K562 (cell line): ENCODE results near the gene MRNIP. TPM values are rescaled to one million over a fixed set of nuclear protein-coding genes. Genes with fewer than 3 reads are reported as not detected.
A peak's percentile ranks its signal among the peaks of the same experiment; 100 is the strongest.

Experiments used
- ATAC-seq: fragments of 200-7000 bp; cut with Tn5 transposase; 3 replicates; pipeline ENCODE4 v1.9.1; 2020; ENCODE audit warnings: moderate library complexity
- BruUV-seq: library from RNA; stranded (reverse); fragments of 400-500 nt; replicated peaks from 2 replicates; lab custom pipeline; 2021; lab: Mats Ljungman, UMichigan
- CTCF ChIA-PET: fragments of 300-600 bp; formaldehyde crosslinking; extraction: SDS; loops from one replicate; lab custom pipeline; 2021; ENCODE audit warnings: low intra/inter-chr PET ratio; lab: Yijun Ruan, JAX
- POLR2A ChIA-PET: fragments of 300-600, 350-650 bp; sonication (Branson Sonifier 250); formaldehyde crosslinking; extraction: SDS; loops from one replicate; lab custom pipeline; 2021; ENCODE audit warnings: antibody characterized with exemption, inconsistent platforms; lab: Yijun Ruan, JAX
- DNase-seq, 4 experiments: peaks; one replicate each; pipeline versions ENCODE4 v3.0.0 to v3.0.0-alpha.2; 2011 to 2018; ENCODE audit warnings: low spot score in 3 of 4, mixed read lengths in 3 of 4; ENCODE audit errors: extremely low read depth in 1 of 4
- FAIRE-seq: peaks from 2 replicates; lab custom pipeline; 2011; peaks lifted over from hg19 to GRCh38; lab: Jason Lieb, UNC
- H2AFZ ChIP-seq: 2 replicates; pipeline ENCODE4 v1.6.0; 2011; ENCODE audit warnings: low read depth, low read length, control low read depth, inconsistent platforms
- H3K27ac ChIP-seq: fragments of 200-600 bp; 3 replicates; pipeline ENCODE4 v1.8.0; 2011; ENCODE audit warnings: low read depth, mild to moderate bottlenecking, control low read depth, inconsistent platforms, low read length, moderate library complexity, mixed read lengths; ENCODE audit errors: extremely low read depth
- H3K27me3 ChIP-seq, 2 experiments: fragments of 300-600 bp in 1 of 2; 2 replicates in 1 of 2; 3 replicates in 1 of 2; pipeline versions ENCODE4 v1.6.0 to v1.8.0; 2011; ENCODE audit warnings: inconsistent platforms in 2 of 2, low read length in 2 of 2, mild to moderate bottlenecking in 1 of 2, mixed read lengths in 1 of 2, moderate library complexity in 1 of 2; ENCODE audit not compliant: control insufficient read depth in 2 of 2, insufficient read depth in 2 of 2
- H3K36me3 ChIP-seq: fragments of 300-600 bp; 3 replicates; pipeline ENCODE4 v1.8.0; 2011; ENCODE audit warnings: mild to moderate bottlenecking, low read length, inconsistent platforms; ENCODE audit not compliant: control insufficient read depth, insufficient read depth
- H3K4me1 ChIP-seq, 2 experiments: fragments of 200-600 bp in 1 of 2; replicated peaks in 1 of 2; 2 replicates in 1 of 2; 3 replicates in 1 of 2; pipeline versions ENCODE4 v1.5.1 to v1.8.0; 2011; ENCODE audit warnings: inconsistent platforms in 2 of 2, low read length in 2 of 2, mild to moderate bottlenecking in 1 of 2, mixed read lengths in 1 of 2, moderate library complexity in 1 of 2; ENCODE audit not compliant: control insufficient read depth in 2 of 2, insufficient read depth in 2 of 2
- H3K4me2 ChIP-seq: 2 replicates; pipeline ENCODE4 v1.6.1; 2011; ENCODE audit warnings: low read length, control low read depth, inconsistent platforms, mixed read lengths; ENCODE audit not compliant: insufficient read depth
- H3K4me3 ChIP-seq: fragments of 200-600 bp; sonication (generic), shearing (Covaris generic); 2 replicates; pipeline ENCODE4 v1.5.1; 2016; ENCODE audit warnings: control low read depth, inconsistent platforms
- H3K79me2 ChIP-seq: fragments of 200-600 bp; 3 replicates; pipeline ENCODE4 v1.8.0; 2011; ENCODE audit warnings: low read length, inconsistent platforms; ENCODE audit not compliant: control insufficient read depth, insufficient read depth
- H3K9ac ChIP-seq, 2 experiments: 2 replicates each; pipeline versions ENCODE4 v1.6.0 to v1.6.1; 2011; ENCODE audit warnings: low read depth in 2 of 2, low read length in 2 of 2, control low read depth in 1 of 2, inconsistent platforms in 1 of 2, mild to moderate bottlenecking in 1 of 2, mixed read lengths in 1 of 2; ENCODE audit not compliant: insufficient read depth in 1 of 2
- H3K9me1 ChIP-seq: one replicate; pipeline ENCODE4 v1.6.0; 2011; ENCODE audit warnings: inconsistent platforms, mild to moderate bottlenecking, low read length, moderate library complexity; ENCODE audit not compliant: control insufficient read depth, insufficient read depth
- H3K9me3 ChIP-seq: replicated peaks from 2 replicates; pipeline ENCODE4 v1.5.1; 2011; ENCODE audit warnings: low read depth, low read length, inconsistent platforms; ENCODE audit not compliant: control insufficient read depth, insufficient read depth
- H4K20me1 ChIP-seq: replicated peaks from 2 replicates; pipeline ENCODE4 v1.6.1; 2011; ENCODE audit warnings: low read length, inconsistent platforms, mixed read lengths; ENCODE audit not compliant: control insufficient read depth, insufficient read depth
- AFF4 ChIP-seq: sonication (generic); formaldehyde crosslinking; IDR thresholded peaks from 2 replicates; pipeline ENCODE4 v1.8.0; 2023; ENCODE audit warnings: mild to moderate bottlenecking, missing genetic modification reagents
- CBX1 ChIP-seq: sonication (generic); IDR thresholded peaks from 2 replicates; pipeline ENCODE4 v1.6.1; 2016; ENCODE audit warnings: antibody characterized with exemption, low read depth, mild to moderate bottlenecking
- CREB3 ChIP-seq: fragments of 450-650 bp; conservative IDR thresholded peaks from 2 replicates; pipeline ENCODE4 v1.6.1; 2016; ENCODE audit warnings: missing genetic modification characterization, low read depth, mild to moderate bottlenecking, missing compliant biosample characterization, moderate library complexity
- POLR2G ChIP-seq: fragments of 200-400 bp; formaldehyde crosslinking; IDR thresholded peaks from 2 replicates; pipeline ENCODE4 v1.6.1; 2017; ENCODE audit warnings: low read depth, mild to moderate bottlenecking, antibody characterized with exemption, low read length, moderate library complexity
- TCFL5 ChIP-seq: fragments of 250-450 bp; sonication (Bioruptor Pico); conservative IDR thresholded peaks from 2 replicates; pipeline ENCODE4 v1.6.1; 2021; ENCODE audit warnings: mild to moderate bottlenecking, moderate library complexity, matching md5 sums
- THRA ChIP-seq: fragments of 450-650 bp; IDR thresholded peaks from 2 replicates; pipeline ENCODE4 v1.6.1; 2017; ENCODE audit warnings: mild to moderate bottlenecking, moderate library complexity
- ZBTB33 ChIP-seq: sonication (generic); formaldehyde crosslinking; IDR thresholded peaks from 2 replicates; pipeline ENCODE4 v1.8.1; 2023; ENCODE audit warnings: mild to moderate bottlenecking, missing genetic modification reagents
- ZNF217 ChIP-seq: sonication (generic); formaldehyde crosslinking; IDR thresholded peaks from 2 replicates; pipeline ENCODE4 v1.8.0; 2022; ENCODE audit warnings: mild to moderate bottlenecking, missing genetic modification reagents
- WGBS: fragments of 100-300 bp; shearing (Covaris generic); methylation state at CpG from one replicate; pipeline ENCODE4 v1.1.6; 2016; ENCODE audit warnings: low coverage, mixed read lengths; ENCODE audit not compliant: insufficient coverage; ENCODE audit errors: missing lambda C conversion rate; 5-methylcytosine and 5-hydroxymethylcytosine counted together
- in situ Hi-C: fragments of 300-500 bp; cut with MboI; formaldehyde crosslinking; loops from 4 replicates; pipeline ENCODE4 v1.15.0; 2018; ENCODE audit warnings: inconsistent platforms, mixed read lengths
- intact Hi-C: fragments of 100-400 bp; cut with micrococcal nuclease; formaldehyde crosslinking; loops from 2 replicates; pipeline ENCODE4 v1.14.2; 2022
- polyA plus RNA-seq, 8 experiments: library from polyadenylated mRNA; depleted of rRNA in 4 of 8; stranded (reverse) in 5 of 8; unstranded in 3 of 8; fragments of >200 nt; fragmentation: Nextera tagmentation in 2 of 8; fragmentation: Illumina TruSeq in 1 of 8; extraction: Ambion mirVana in 2 of 8; extraction: Trizol in 1 of 8; gene quantifications; 2 replicates each; pipeline versions ENCODE4 v1.2.1 to v1.2.3, GENCODE V29; 2011 to 2014; ENCODE audit warnings: inconsistent platforms in 1 of 8, missing spikeins in 1 of 8
- total RNA-seq, 7 experiments: library from RNA; depleted of rRNA in 6 of 7; stranded (reverse); fragments of >200 nt in 6 of 7; fragmentation: Illumina TruSeq in 2 of 7; extraction: Trizol in 2 of 7; gene quantifications; 2 replicates each; pipeline versions ENCODE4 v1.2.1 to v1.2.3, GENCODE V29; 2011 to 2021; ENCODE audit warnings: low replicate concordance in 1 of 7

MRNIP gene
- total and polyA plus RNA-seq, 9 of the 15 experiments (the other 6 are each of a cell fraction or from before 2014, with no cell fraction given): 3.6 to 39.0 (median 16.8) TPM

GRCh38 chr5:179893076-179893957 lies 34.7 kb upstream of the MRNIP start:
- ATAC-seq (peak; percentile 24; the same call in 1 of the 3 replicates), FAIRE-seq (no peak), DNase-seq (no peak)
- no peaks in the 10 kb centered on the region for H3K27me3 ChIP-seq
- no peaks in the 10 kb centered on the region for H3K4me1 ChIP-seq
- no TSS peak for BruUV-seq
- WGBS: 94% methylated on average over 21 of the region's 31 CpGs
- peak overlapping the region in 1 of 2 experiments; percentile 27; a peak in 1 of 4 replicates for H3K9ac ChIP-seq
- CTCF ChIA-PET: no interaction called here
- no peaks in the 10 kb centered on the region for H3K9me3 ChIP-seq
- no peak overlapping the region for H2AFZ ChIP-seq
- intact Hi-C loops: no loop called here
- H4K20me1 ChIP-seq: 0 out of 2 replicates have a peak, but pooled peaks cover 7% of the 10 kb centered on the region
- H3K9me1 ChIP-seq: peaks cover 3% of the 10 kb centered on the region
- no peak overlapping the region for H3K4me2 ChIP-seq
- no peak overlapping the region for H3K4me3 ChIP-seq
- no peaks in the 10 kb centered on the region for H3K79me2 ChIP-seq
- in situ Hi-C loops: no loop called here
- no peak overlapping the region for H3K27ac ChIP-seq
- POLR2A ChIA-PET: interaction anchor here (0.7 to 1.1 kb wide), 3 partner anchors 23 to 46 kb away, joined by 3 read pairs; no protein-coding TSS in a partner anchor
- peaks cover 88% of the 10 kb centered on the region for H3K36me3 ChIP-seq
- TF ChIP-seq POLR2G (peak; percentile 50; the same call in 1 of the 2 replicates), CBX1 (no peak), AFF4 (CRISPR knock-in tag) (no peak), ZBTB33 (peak; percentile 97), THRA (no peak), TCFL5 (CRISPR knock-in tag) (no peak), ZNF217 (CRISPR knock-in tag) (no peak), CREB3 (tag) (no peak)
